GM20431 (cell line): Measurements from ENCODE around the gene RCN2.

Source experiments
- in situ Hi-C: fragments of 300-500 bp; cut with MseI, MboI; formaldehyde crosslinking; loops from one replicate; pipeline ENCODE4 v1.15.0; 2020; ENCODE audit warnings: low sequenced_read_pairs; ENCODE audit not compliant: unreplicated experiment

The RCN2 gene

GRCh38 chr15:76972389-76973361, 41.1 kb downstream of the RCN2 start:
- in situ Hi-C loops: no loop called here

GRCh38 chr15:76973362-76973743, 41.8 kb downstream of the RCN2 start:
- in situ Hi-C loops: no loop called here

GRCh38 chr15:76973906-76974305, 42.4 kb downstream of the RCN2 start:
- in situ Hi-C loops: no loop called here

GRCh38 chr15:76974456-76975036, 43.0 kb downstream of the RCN2 start:
- in situ Hi-C loops: no loop called here

GRCh38 chr15:76976141-76976540, 44.6 kb downstream of the RCN2 start:
- in situ Hi-C loops: no loop called here

- in situ Hi-C loops: no loop called here
Measured at GRCh38 chr15:76976572-76977270, 45.2 kb downstream of the RCN2 start.

GRCh38 chr15:76978522-76979330, 47.2 kb downstream of the RCN2 start:
- in situ Hi-C loops: no loop called here

- in situ Hi-C loops: no loop called here
Measured at GRCh38 chr15:76979331-76979925, 47.9 kb downstream of the RCN2 start.

GRCh38 chr15:76979996-76980520, 48.5 kb downstream of the RCN2 start:
- in situ Hi-C loops: no loop called here

- in situ Hi-C loops: no loop called here
Measured at GRCh38 chr15:76982356-76982755, 50.8 kb downstream of the RCN2 start.

GRCh38 chr15:76982756-76983155, 51.2 kb downstream of the RCN2 start:
- in situ Hi-C loops: no loop called here

- in situ Hi-C loops: no loop called here
Measured at GRCh38 chr15:76983590-76984375, 52.2 kb downstream of the RCN2 start.

- in situ Hi-C loops: no loop called here
Measured at GRCh38 chr15:76986743-76987142, 55.2 kb downstream of the RCN2 start.

GRCh38 chr15:76987276-76987675, 55.7 kb downstream of the RCN2 start:
- in situ Hi-C loops: no loop called here

- in situ Hi-C loops: no loop called here
Measured at GRCh38 chr15:76987896-76988860, 56.6 kb downstream of the RCN2 start.

- in situ Hi-C loops: no loop called here
Measured at GRCh38 chr15:76988867-76989780, 57.6 kb downstream of the RCN2 start.

GRCh38 chr15:76991048-76991447, 59.5 kb downstream of the RCN2 start:
- in situ Hi-C loops: no loop called here
